Dedifferentiated amniotic fluid mesenchymal stem cell (primary cell): ENCODE results near the gene KLC3.

Source experiments
- DNase-seq: peaks from one replicate; pipeline ENCODE4 v3.0.0-alpha.2; 2016; ENCODE audit errors: extremely low spot score

Gene KLC3

DNA sequence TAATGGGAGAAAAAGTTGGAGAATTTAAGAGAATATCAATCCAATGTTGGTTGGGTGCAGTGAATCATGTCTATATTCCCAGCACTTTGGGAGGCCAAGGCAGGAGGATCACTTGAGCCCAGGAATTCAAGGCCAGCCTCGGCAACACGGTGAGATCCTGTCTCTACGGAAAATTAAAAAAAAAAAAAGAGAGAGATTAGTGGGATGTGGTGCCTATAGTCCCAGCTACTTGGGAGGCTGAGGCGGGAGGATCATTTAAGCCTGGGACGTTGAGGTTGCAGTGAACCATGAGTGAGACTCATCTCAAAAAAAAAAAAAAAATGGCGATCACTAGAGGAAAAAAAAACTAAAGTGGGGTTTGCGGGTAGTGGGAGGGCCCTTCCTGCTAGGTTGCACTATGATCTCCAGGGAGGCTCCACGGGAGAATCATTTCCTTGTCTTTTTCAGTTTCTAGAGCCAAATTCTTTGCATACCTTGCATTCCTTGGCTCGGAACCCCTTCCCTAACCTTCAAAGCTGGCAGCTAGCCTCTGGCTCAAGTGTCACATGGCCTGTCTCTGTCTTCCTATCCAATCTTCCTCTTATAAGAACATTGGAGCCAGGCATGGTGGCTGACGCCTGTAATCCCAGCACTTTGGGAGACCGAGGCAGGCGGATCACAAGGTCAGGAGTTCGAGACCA, 35.6 kb downstream of the KLC3 start:
- DNase-seq = peak; percentile 59

DNA sequence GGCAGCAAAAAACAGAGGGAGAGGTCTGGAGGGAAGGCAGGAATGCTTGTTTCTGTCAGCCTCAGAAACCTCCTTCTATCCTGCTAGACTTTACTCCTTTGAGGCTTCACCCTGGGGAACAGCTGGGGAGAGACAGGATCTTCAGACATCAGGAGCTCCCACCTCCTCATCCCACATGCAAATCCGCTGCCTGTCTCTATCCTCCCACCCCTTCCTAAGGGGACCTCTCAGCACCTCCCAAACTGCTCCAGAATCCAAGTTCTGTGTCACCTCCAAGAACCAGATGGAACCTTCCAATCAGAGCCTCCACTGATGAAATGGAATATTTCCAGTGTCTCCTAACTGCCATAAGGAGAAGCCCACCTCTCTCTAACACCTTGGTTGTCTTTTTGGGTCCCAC, 39.6 kb downstream of the KLC3 start:
- no peak for DNase-seq

DNA sequence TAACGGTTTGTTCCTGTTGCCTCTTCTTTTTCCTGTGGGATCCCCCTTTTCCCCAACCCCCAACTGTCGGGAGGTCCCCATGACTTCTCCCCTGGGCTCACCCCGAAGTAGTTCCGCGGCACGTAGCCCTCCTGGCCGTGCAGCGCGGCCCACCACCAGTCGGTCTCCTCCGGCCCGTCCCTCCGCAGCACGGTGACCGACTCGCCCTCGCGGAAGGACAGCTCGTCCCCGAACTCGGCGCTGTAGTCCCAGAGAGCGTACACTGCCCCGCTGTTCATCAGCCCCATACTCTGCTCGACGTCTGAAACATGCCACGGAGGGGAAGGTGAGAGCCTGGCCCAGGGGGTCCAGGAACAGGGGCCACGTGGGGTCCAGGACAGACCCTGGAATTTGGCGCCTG, 41.9 kb downstream of the KLC3 start:
- no peak for DNase-seq

DNA sequence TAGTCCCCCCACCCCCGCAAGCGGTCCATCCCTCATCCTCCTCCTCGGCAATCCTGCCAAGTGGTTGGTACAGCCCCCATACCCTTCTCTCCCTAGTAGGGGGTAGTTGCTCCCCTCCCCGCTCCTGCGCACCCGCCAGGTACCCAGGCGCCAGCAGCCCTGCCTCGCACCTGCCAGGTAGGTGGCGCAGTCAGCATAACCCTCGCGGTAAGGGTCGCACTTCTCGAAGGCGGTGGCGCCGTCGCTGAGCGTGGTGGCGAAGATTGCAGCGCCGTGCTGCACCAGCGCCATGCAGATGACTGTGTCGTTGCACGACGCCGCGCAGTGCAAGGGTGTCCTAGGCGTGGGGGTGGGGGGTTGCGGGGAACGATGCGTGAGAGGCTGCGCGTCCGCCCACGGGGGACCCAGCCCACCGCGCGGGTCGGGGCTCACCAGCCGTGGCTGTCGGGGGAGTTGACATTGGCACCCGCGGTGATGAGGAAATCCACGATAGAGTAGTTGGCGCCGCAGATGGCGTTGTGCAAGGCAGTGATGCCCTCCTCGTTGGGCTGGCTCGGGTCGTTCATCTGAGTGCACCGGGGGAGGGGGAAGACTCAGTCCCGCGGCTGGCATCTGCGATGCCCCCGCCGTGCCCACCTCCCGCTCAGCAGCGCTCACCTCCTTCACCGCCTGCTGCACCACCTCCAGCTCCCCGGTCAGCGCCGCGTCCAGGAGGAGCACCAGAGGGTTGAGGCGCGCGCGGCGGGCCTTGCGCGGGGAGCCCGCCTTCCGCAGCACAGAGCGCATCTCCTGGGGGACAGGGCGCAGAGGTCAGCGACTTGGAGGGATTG, 45.1 kb downstream of the KLC3 start:
- DNase-seq = no peak

DNA sequence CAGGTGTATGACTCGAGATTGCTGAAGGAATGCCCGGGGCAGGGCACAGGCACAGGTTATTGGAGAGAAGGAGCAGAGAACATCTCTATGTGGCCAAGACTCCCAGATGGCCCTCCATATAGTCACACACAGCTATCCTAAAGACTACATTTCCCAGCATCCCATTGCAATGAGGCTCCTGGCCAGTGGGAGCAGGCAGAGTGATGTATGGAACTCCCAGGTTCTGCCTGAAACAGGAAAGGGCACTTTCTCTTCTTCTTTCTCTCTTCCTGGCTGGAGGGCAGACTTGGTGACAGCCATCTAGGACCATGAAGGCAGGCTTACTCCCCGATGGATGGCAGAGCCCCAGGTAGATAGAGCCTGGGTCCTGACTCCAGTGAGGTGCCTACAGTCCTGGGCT, 50.8 kb downstream of the KLC3 start:
- DNase-seq = no peak

DNA sequence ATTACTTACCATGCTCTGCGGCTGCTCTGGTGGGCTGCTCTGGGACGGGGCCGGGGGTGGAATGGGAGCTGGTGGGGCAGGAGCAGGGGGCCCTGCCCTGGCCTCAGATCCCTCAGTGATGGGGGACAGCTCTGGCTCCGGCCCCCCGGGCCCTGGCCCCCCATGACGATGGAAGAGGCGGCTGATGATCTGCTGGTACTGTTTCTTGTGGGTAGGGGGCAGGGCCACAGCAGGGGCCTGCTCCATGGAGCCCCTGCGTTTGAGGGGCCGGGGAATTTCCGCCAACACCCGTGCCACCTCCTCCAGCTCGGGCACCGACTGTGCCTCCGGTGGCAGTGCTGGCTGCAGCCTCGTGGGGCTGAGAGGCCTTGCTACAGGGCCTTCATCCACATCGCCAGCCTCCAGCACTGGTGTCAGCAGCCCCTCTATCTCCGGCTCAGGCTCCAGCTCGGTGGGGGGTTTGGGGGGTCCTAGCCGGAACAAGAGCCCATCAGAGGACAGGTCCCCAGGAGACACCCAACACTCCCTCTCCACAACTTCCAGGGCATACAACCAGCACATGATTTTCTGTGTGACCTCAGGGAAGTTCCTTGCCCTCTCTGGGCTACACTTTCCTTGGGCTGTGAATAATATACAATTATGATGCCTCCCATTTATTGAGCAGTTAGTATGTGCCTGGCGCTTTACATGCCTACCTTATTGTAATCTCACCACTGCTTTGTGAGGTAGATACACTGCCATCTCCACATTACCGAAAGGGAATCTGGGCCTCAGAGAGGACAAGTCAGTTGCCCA, 51.5 kb downstream of the KLC3 start:
- DNase-seq = no peak

DNA sequence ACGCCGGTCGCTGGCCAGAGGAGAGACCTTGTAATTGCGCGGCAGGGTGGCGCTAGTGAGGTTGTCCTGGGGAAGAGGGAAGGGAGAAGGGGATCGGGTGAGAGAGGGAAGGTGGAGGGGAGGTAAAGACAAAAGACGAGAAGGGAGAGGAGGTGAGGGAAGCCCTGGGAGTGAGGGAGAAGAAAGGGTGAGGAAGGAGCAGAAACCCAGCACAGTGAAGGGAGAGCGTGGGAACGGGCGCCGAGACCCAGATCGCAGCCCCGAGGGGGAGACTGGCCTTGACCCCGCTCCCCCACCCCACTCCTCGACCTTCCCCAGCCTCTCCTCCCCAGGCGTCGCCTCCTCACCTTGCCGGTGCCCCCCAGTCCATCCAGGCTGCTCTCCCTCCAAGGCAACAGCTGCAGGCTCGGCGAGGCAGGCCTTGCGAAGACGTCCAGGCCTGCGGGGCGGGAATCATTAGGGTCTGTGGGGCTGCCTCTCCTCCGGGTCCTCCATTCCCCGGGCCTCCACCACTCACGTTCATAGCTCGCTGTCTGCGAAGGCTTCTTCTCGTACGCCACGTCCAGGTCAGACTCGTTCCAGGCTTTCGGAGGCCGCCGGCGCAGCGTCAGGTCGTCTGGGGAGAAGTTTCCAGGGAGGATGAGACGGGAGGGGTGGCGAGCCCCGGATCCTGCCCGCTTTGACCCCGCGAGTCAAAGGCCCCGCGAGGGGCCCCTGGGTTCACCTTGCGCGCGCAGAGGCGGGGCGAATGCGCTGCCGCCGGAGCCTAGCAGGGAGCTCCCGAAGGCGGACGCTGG, 55.5 kb downstream of the KLC3 start:
- no peak for DNase-seq

DNA sequence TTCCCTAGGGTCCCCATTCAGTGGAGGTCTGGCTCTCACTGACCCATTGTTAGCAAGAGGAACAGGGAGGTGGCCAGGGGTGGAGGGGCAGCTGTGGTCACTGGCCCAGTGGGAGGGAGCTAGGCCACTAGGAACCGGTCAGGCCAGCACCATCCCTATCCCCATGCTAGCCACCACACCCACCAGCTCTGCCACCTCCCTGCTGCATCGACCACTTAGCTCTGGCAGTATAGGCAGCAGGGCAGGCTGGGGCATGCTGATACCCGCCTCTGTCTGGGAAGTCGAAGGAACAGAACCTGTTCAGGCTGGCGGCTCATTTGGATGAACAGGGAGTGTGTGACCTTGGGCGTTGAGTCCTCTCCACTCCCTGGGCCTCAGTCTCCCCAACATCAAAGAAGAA, 59.6 kb downstream of the KLC3 start:
- DNase-seq = no peak
